SK-N-SH (cell line): ENCODE results near the gene LINC00237. TPM values are rescaled to one million over a fixed set of nuclear protein-coding genes. Genes with fewer than 3 reads are reported as not detected.

Source experiments
- CTCF ChIA-PET: fragments of 300-600, 350-600 bp; formaldehyde crosslinking; extraction: SDS; loops from one replicate; lab custom pipeline; 2021; lab: Yijun Ruan, JAX
- POLR2A ChIA-PET: fragments of 350-600 bp; sonication (Branson Sonifier 250); formaldehyde crosslinking; extraction: SDS; loops from one replicate; lab custom pipeline; 2020; ENCODE audit warnings: antibody characterized with exemption, inconsistent platforms; lab: Yijun Ruan, JAX
- DNase-seq: peaks from one replicate; pipeline ENCODE4 v3.0.0; 2012
- H2AFZ ChIP-seq: fragments of 200-600 bp; sonication (generic); 2 replicates; pipeline ENCODE4 v1.8.1; 2016; ENCODE audit warnings: antibody characterized with exemption, mild to moderate bottlenecking, low read depth
- H3F3A ChIP-seq: fragments of 200-600 bp; sonication (generic); replicated peaks from 2 replicates; pipeline ENCODE3; 2016; ENCODE audit warnings: antibody characterized with exemption, mild to moderate bottlenecking; ENCODE audit not compliant: insufficient read depth
- H3K27ac ChIP-seq, 2 experiments: fragments of 200-500 bp in 1 of 2; fragments of 200-600 bp in 1 of 2; sonication (Bioruptor generic) in 1 of 2; sonication (generic), shearing (Covaris generic) in 1 of 2; 2 replicates each; pipeline versions ENCODE4 v1.5.1 to v1.6.1; 2014 to 2016; ENCODE audit warnings: low read depth in 2 of 2, inconsistent platforms in 1 of 2, low read length in 1 of 2, mild to moderate bottlenecking in 1 of 2, mixed read lengths in 1 of 2
- H3K27me3 ChIP-seq: fragments of 200-600 bp; sonication (generic), shearing (Covaris generic); 2 replicates; pipeline ENCODE4 v1.6.1; 2016; ENCODE audit warnings: mixed run types; ENCODE audit not compliant: insufficient read depth
- H3K36me3 ChIP-seq, 2 experiments: fragments of 200-500 bp in 1 of 2; fragments of 200-600 bp in 1 of 2; sonication (Bioruptor generic) in 1 of 2; sonication (generic) in 1 of 2; replicated peaks in 1 of 2; 2 replicates each; pipeline versions ENCODE3 to v1.5.1; 2014 to 2016; ENCODE audit warnings: low read length in 1 of 2, mild to moderate bottlenecking in 1 of 2; ENCODE audit not compliant: insufficient read depth in 2 of 2, control insufficient read depth in 1 of 2
- H3K4me1 ChIP-seq, 2 experiments: fragments of 200-500 bp in 1 of 2; fragments of 200-600 bp in 1 of 2; sonication (Bioruptor generic) in 1 of 2; sonication (generic), shearing (Covaris generic) in 1 of 2; 2 replicates each; pipeline versions ENCODE4 v1.5.1 to v1.6.1; 2014 to 2016; ENCODE audit warnings: low read depth in 1 of 2, low read length in 1 of 2, mixed run types in 1 of 2; ENCODE audit not compliant: insufficient read depth in 2 of 2, control insufficient read depth in 1 of 2
- H3K4me2 ChIP-seq: fragments of 200-600 bp; sonication (generic), shearing (Covaris generic); 2 replicates; pipeline ENCODE4 v1.6.1; 2017; ENCODE audit warnings: mixed run types
- H3K4me3 ChIP-seq, 2 experiments: fragments of 200-500 bp in 1 of 2; fragments of 200-600 bp in 1 of 2; sonication (Bioruptor generic) in 1 of 2; sonication (generic), shearing (Covaris generic) in 1 of 2; 2 replicates each; pipeline versions ENCODE4 v1.5.1 to v1.8.1; 2014 to 2016; ENCODE audit warnings: low read depth in 2 of 2, inconsistent platforms in 1 of 2, low read length in 1 of 2, mild to moderate bottlenecking in 1 of 2, mixed read lengths in 1 of 2, moderate library complexity in 1 of 2
- H3K79me2 ChIP-seq: fragments of 200-600 bp; sonication (generic); 2 replicates; pipeline ENCODE4 v1.8.1; 2017; ENCODE audit warnings: mild to moderate bottlenecking; ENCODE audit not compliant: insufficient read depth
- H3K9ac ChIP-seq: fragments of 200-600 bp; sonication (generic); 2 replicates; pipeline ENCODE4 v1.6.1; 2017; ENCODE audit warnings: mixed run types
- H3K9me2 ChIP-seq: fragments of 200-600 bp; sonication (generic); 2 replicates; pipeline ENCODE4 v1.6.1; 2017; ENCODE audit warnings: mixed run types
- H3K9me3 ChIP-seq: fragments of 200-600 bp; sonication (generic); 2 replicates; pipeline ENCODE4 v1.6.1; 2017; ENCODE audit warnings: mixed run types, mild to moderate bottlenecking, moderate library complexity
- H4K20me1 ChIP-seq: fragments of 200-600 bp; sonication (generic); 2 replicates; pipeline ENCODE4 v1.6.1; 2017; ENCODE audit warnings: mild to moderate bottlenecking, mixed run types; ENCODE audit not compliant: insufficient read depth
- EP300 ChIP-seq, 2 experiments: IDR thresholded peaks; 2 replicates each; pipeline versions ENCODE4 v1.4.0 to v1.6.1; 2012; ENCODE audit warnings: borderline replicate concordance in 1 of 2, low read depth in 1 of 2, low read length in 1 of 2
- EZH2phosphoT487 ChIP-seq: fragments of 200-600 bp; sonication (generic); IDR thresholded peaks from 2 replicates; pipeline ENCODE4 v1.6.1; 2017; ENCODE audit warnings: low read depth, mixed run types, mild to moderate bottlenecking, antibody characterized with exemption, moderate library complexity, borderline replicate concordance
- MEF2A ChIP-seq: IDR thresholded peaks from 2 replicates; pipeline ENCODE4 v1.4.0; 2012; ENCODE audit warnings: low read depth, borderline replicate concordance
- NRF1 ChIP-seq: IDR thresholded peaks from 2 replicates; pipeline ENCODE4 v1.6.1; 2012; ENCODE audit warnings: low read depth, mild to moderate bottlenecking, low read length
- PBX3 ChIP-seq: IDR thresholded peaks from 2 replicates; pipeline ENCODE4; 2012
- RAD21 ChIP-seq: IDR thresholded peaks from 2 replicates; pipeline ENCODE4 v1.6.1; 2012; ENCODE audit warnings: mild to moderate bottlenecking, low read length
- RXRA ChIP-seq: IDR thresholded peaks from 2 replicates; pipeline ENCODE4 v1.4.0; 2012; ENCODE audit warnings: low read depth, mild to moderate bottlenecking, borderline replicate concordance
- SIN3A ChIP-seq: IDR thresholded peaks from 2 replicates; pipeline ENCODE4 v1.6.1; 2012; ENCODE audit warnings: low read depth, mild to moderate bottlenecking, low read length, moderate library complexity, borderline replicate concordance
- TAF1 ChIP-seq: IDR thresholded peaks from 2 replicates; pipeline ENCODE4 v1.6.1; 2012; ENCODE audit warnings: low read depth, mild to moderate bottlenecking, low read length, moderate library complexity, borderline replicate concordance
- TCF12 ChIP-seq: IDR thresholded peaks from 2 replicates; pipeline ENCODE4 v1.4.0; 2012
- USF2 ChIP-seq: fragments of 150-350 bp; IDR thresholded peaks from 2 replicates; pipeline ENCODE4 v1.6.1; 2017; ENCODE audit warnings: antibody characterized with exemption, low read length, low read depth, borderline replicate concordance
- YY1 ChIP-seq: IDR thresholded peaks from 2 replicates; pipeline ENCODE4 v1.4.0; 2012; ENCODE audit warnings: low read depth, mild to moderate bottlenecking
- WGBS: methylation state at CpG from one replicate; pipeline ENCODE4 v1.1.6; 2017; ENCODE audit warnings: low lambda C conversion rate; 5-methylcytosine and 5-hydroxymethylcytosine counted together
- polyA plus RNA-seq, 3 experiments: library from polyadenylated mRNA; depleted of rRNA; stranded (reverse); fragments of >200 nt; gene quantifications; 2 replicates each; pipeline ENCODE4 v1.2.3, GENCODE V29; 2012

Gene LINC00237
- polyA plus RNA-seq, 1 of the 3 experiments (the other 2 are of a cell fraction) = not detected

- TF ChIP-seq USF2 (no peak), MEF2A (no peak), TCF12 (no peak), RAD21 (no peak), NRF1 (no peak), TAF1 (no peak), SIN3A (no peak), EZH2phosphoT487 (no peak), YY1 (no peak), PBX3 (no peak)
Observed at GRCh38 chr20:21141825-21142224, 35.7 kb upstream of the LINC00237 start (continued).

GRCh38 chr20:21139881-21140566, 33.9 kb upstream of the LINC00237 start:
- Histone ChIP-seq H3K9me2 (no peaks in the 10 kb centered on the region), H3K36me3 (no peaks in the 10 kb centered on the region), H3K9me3 (no peaks in the 10 kb centered on the region), H4K20me1 (no peaks in the 10 kb centered on the region), H3K79me2 (no peaks in the 10 kb centered on the region), H3K27ac (no peak overlapping the region), H2AFZ (no peak overlapping the region), H3K4me1 (peaks cover 0 to 16% of the 10 kb centered on the region in 2 experiments; a peak in 2 of 4 replicates), H3K9ac (no peak overlapping the region), H3K27me3 (no peaks in the 10 kb centered on the region)
- WGBS = 58% methylated on average over 3 of the region's 3 CpGs
- POLR2A ChIA-PET = no interaction called here
- no peak for DNase-seq
- no peak for TF ChIP-seq RXRA
- no peak for TF ChIP-seq RAD21
- no peak for TF ChIP-seq NRF1
- no peak for TF ChIP-seq PBX3
- no peak for TF ChIP-seq EP300 (IDR thresholded peaks at IDR 0.05; ENCODE audit: borderline replicate concordance in 1 of 2, low read depth in 1 of 2, low read length in 1 of 2)
- TF ChIP-seq, all 33 proteins: peak for 0
- Histone ChIP-seq H3K4me3 (no peak overlapping the region), H3K4me2 (no peak overlapping the region), H3F3A (peaks cover 3% of the 10 kb centered on the region)
- CTCF ChIA-PET = interaction anchor here (0.6 to 1.2 kb wide), 3 partner anchors 13 to 365 kb away, joined by 3 to 4 read pairs (median 3); no protein-coding TSS in a partner anchor
